ENCODE data around the gene WDFY2. TPM values are rescaled to one million over a fixed set of nuclear protein-coding genes. Genes with fewer than 3 reads are reported as not detected.

Gene WDFY2
- total RNA-seq, 6 experiments from 2014 or later = 11.4 to 15.7 (median 13.4) TPM

DNA sequence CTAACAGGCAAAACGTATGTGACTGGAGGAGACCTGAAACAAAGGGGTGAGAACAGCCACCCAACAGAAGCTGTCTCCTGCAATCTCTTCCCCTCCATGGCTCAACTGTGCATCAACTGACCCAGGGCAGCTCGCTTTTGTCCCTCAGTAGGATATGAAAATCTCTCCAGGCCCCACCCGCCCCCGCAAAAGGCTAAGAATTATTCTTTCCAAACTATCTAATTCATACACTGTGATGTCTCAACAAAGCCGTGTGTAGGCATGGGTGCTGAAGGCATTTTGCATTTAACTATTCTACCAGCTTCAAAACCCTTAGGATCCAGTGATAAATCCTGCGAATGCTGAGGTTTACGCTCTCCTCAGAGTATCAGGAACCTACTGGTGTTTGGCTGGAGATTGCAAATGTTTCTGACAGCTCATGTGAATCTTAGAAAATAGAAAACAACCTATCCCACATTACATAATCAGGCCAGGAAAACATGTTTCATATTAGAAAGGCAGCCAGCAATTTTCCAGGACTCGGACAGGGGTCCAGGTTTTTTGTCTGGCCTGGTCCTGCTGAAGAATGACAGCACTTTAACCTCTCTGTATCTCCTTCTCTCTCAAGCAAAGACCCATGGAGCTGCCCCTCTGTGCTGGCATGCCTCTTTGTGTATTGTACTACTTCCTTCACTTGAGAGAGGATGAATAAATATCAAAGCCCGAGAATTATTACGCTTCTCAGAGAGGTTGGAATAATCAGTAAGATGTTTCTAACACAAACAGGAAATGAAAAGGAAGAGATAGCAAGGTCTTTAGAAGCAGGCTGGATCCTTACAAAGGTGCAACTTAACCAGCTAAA lies 202.4 kb downstream of the WDFY2 start:
- Mint-ChIP-seq H3K27ac (peak overlapping the region; percentile 66), H3K36me3 (ENCODE audit: low read depth) (no peaks in the 10 kb centered on the region), H3K27me3 (ENCODE audit: insufficient read depth) (peaks cover 9% of the 10 kb centered on the region), H3K4me1 (ENCODE audit: low read depth) (peaks cover 21% of the 10 kb centered on the region), H3K4me3 (peak overlapping the region; percentile 73), H3K9me3 (no peaks in the 10 kb centered on the region)
- no peak for DNase-seq
- TF ChIP-seq, protein P1, sequence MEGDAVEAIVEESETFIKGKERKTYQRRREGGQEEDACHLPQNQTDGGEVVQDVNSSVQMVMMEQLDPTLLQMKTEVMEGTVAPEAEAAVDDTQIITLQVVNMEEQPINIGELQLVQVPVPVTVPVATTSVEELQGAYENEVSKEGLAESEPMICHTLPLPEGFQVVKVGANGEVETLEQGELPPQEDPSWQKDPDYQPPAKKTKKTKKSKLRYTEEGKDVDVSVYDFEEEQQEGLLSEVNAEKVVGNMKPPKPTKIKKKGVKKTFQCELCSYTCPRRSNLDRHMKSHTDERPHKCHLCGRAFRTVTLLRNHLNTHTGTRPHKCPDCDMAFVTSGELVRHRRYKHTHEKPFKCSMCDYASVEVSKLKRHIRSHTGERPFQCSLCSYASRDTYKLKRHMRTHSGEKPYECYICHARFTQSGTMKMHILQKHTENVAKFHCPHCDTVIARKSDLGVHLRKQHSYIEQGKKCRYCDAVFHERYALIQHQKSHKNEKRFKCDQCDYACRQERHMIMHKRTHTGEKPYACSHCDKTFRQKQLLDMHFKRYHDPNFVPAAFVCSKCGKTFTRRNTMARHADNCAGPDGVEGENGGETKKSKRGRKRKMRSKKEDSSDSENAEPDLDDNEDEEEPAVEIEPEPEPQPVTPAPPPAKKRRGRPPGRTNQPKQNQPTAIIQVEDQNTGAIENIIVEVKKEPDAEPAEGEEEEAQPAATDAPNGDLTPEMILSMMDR (IDR thresholded peaks at IDR 0.05) = no peak

DNA sequence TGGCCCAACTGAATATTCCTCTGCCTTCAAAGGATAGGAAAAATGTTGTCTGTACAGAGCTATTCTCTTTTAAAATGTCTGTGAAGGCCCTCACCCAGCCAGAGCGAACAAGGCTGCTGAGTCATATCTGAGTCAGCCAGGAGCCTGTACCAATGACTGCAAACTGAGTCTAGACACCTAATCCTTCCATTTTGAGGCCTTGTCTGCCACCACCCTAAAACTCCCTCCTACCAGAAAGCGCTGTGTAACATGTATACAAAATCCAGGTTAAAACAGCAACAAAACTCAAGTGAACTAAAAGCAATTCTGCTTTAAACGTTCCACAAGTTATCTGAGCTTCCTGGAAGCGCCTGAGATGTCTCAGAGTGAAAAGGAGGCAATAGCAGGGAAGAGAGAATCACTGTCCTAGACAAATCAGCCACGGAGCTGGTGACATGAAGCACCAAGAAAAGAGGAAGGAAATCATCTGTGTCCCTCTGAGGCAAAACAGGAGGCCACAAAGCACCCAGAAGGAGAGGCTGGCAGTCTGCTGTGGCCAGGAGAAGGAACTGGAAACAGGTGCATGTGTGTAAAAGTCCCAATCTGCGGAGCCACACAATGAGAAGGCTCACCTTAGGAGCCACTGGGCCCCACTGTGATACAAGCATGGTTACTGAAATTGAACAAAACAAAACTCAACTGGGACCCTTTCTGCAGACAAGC lies 209.5 kb downstream of the WDFY2 start:
- peaks cover 17% of the 10 kb centered on the region for H3K4me1 Mint-ChIP-seq (ENCODE audit: low read depth)
- H3K27me3 Mint-ChIP-seq (ENCODE audit: insufficient read depth) = peaks cover 3% of the 10 kb centered on the region
- peak; percentile 77 for DNase-seq
- H3K36me3 Mint-ChIP-seq (ENCODE audit: low read depth) = 0 out of 2 replicates have a peak, but pooled peaks cover 4% of the 10 kb centered on the region
- H3K27ac Mint-ChIP-seq = peak overlapping the region; percentile 61
- no peaks in the 10 kb centered on the region for H3K9me3 Mint-ChIP-seq
- TF ChIP-seq, protein P1 (IDR thresholded peaks at IDR 0.05) = no peak
- no peak overlapping the region for H3K4me3 Mint-ChIP-seq

DNA sequence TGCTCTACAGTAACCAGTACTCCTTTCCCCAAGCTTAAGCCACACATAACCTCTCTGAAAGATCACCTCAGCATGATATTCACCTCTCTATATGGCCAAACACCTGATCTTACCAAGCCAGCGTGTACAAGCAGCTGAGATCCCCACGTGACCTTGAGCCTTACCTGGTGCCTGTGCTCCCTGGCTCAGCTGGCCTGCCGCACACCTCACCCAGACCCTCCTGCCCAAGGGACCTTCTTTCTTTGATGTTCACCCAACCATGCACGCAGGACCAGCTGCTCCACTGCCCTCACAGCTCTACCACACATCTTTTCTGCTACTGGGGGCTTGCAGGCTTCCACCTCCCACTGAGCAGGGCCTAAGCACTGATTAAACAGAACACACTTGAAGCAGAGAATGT lies 210.7 kb downstream of the WDFY2 start:
- peaks cover 17% of the 10 kb centered on the region for H3K4me1 Mint-ChIP-seq (ENCODE audit: low read depth)
- 0 out of 2 replicates have a peak, but pooled peaks cover 4% of the 10 kb centered on the region for H3K36me3 Mint-ChIP-seq (ENCODE audit: low read depth)
- H3K27ac Mint-ChIP-seq = no peak overlapping the region
- DNase-seq = no peak
- H3K9me3 Mint-ChIP-seq = no peaks in the 10 kb centered on the region
- H3K27me3 Mint-ChIP-seq (ENCODE audit: insufficient read depth) = peaks cover 9% of the 10 kb centered on the region
- no peak overlapping the region for H3K4me3 Mint-ChIP-seq
- TF ChIP-seq, protein P1 (IDR thresholded peaks at IDR 0.05) = no peak

DNA sequence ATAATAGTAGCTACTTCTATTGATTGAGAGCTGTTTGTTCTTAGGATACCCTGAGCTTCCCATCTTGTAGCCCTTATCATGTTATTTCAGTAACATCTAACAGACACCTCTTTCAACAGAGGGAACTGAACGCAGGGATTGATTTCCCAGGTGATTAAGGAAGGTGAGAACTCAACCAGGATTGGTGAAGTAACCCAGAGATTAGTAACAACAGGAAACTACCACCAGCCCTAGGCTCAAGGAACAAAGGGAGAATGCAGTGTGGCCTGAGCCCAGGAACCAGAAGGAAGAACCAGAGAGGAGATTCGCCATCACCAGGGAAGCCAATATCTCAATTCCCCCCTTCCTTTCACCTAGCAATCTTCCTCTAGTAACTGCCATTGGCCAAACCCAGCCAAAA lies 211.2 kb downstream of the WDFY2 start:
- Mint-ChIP-seq H3K4me3 (no peak overlapping the region), H3K27me3 (ENCODE audit: insufficient read depth) (peaks cover 10% of the 10 kb centered on the region), H3K4me1 (ENCODE audit: low read depth) (peaks cover 17% of the 10 kb centered on the region), H3K27ac (no peak overlapping the region), H3K36me3 (ENCODE audit: low read depth) (0 out of 2 replicates have a peak, but pooled peaks cover 4% of the 10 kb centered on the region), H3K9me3 (no peaks in the 10 kb centered on the region)
- TF ChIP-seq, protein P1 (IDR thresholded peaks at IDR 0.05) = no peak
- no peak for DNase-seq

DNA sequence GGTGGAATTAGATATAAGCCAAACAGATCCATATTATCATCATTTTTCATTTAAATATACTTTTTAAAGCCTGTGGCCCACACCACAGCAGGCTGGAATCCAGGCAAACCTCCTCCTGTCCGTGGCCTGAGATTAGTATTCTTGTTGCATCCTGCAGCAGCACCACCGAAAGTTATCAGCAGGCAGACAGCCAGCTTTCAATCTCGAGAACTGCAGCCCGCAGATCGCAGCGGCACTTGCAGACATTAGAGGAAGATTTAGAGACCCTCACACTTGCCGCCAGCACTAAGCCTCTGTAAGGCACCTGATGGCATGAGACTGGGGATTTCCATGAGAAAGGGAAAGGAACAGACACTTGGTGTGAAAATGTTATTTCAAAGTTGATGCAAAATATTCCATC lies 212.3 kb downstream of the WDFY2 start:
- no peaks in the 10 kb centered on the region for H3K9me3 Mint-ChIP-seq
- TF ChIP-seq, protein P1 (IDR thresholded peaks at IDR 0.05) = no peak
- peaks cover 13% of the 10 kb centered on the region for H3K27me3 Mint-ChIP-seq (ENCODE audit: insufficient read depth)
- no peak for DNase-seq
- H3K27ac Mint-ChIP-seq = no peak overlapping the region
- H3K36me3 Mint-ChIP-seq (ENCODE audit: low read depth) = 0 out of 2 replicates have a peak, but pooled peaks cover 4% of the 10 kb centered on the region
- H3K4me1 Mint-ChIP-seq (ENCODE audit: low read depth) = peaks cover 18% of the 10 kb centered on the region
- no peak overlapping the region for H3K4me3 Mint-ChIP-seq
